ENCODE measurements around the gene SLC43A2.

SLC43A2 gene

DNA sequence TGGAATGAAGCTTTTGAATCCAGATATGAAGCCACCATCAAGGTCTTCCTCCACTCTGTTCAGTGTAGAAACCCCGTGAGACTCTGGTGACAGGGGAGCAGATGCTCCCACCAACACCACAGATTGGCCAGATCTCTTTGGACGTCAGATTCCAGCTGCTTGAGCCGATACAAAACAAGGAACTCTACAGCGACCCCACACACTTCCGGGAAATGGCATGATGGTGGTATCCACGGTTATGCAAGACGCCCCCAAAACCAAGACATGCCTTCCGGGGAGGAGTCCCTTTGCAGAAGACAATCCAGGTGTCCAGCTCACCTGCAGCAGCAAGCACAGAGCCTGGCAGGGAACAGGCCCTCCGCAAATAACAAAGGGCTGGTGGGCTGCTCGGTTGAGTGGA lies 46.3 kb downstream of the SLC43A2 start:
- no peak for ATAC-seq
- TF ChIP-seq PPARA (CRISPR knock-in tag; IDR thresholded peaks at IDR 0.05; ENCODE audit: borderline replicate concordance) = no peak

DNA sequence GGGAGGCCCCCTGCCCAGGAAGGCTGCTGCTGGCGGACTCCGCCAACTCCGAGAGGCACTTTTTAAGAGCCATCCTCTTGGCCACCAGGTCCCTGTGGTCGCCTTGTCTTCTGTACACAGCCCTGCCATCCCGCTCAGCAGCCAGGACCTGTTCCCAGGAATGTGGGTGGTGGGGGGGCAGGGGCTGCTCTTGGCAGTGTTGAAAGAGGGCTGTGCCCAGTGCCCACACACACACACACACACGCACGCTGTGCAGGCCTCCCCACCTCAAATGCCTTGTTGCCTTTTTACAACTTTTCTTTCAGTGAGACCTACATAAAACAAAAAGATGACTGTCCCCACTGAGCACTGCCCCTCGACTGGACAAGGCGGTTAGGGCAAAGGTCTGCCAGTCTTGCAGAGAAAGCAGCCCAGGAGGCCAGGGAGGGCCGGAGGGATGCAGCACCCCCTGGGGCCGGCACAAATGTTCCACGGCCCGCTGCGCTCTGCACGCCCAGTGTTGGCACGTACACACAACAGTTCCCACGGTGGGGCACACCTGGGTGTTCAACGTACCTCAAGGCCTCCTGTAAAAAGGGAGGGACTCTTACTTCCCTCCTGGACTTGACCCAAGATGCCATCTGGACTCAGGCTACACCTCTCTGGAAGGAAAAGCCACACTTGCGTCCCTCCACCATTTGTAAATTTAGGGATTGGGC lies 47.5 kb downstream of the SLC43A2 start:
- TF ChIP-seq, protein P1, sequence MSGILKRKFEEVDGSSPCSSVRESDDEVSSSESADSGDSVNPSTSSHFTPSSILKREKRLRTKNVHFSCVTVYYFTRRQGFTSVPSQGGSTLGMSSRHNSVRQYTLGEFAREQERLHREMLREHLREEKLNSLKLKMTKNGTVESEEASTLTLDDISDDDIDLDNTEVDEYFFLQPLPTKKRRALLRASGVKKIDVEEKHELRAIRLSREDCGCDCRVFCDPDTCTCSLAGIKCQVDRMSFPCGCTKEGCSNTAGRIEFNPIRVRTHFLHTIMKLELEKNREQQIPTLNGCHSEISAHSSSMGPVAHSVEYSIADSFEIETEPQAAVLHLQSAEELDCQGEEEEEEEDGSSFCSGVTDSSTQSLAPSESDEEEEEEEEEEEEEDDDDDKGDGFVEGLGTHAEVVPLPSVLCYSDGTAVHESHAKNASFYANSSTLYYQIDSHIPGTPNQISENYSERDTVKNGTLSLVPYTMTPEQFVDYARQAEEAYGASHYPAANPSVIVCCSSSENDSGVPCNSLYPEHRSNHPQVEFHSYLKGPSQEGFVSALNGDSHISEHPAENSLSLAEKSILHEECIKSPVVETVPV (CRISPR knock-in tag; IDR thresholded peaks at IDR 0.05) = no peak
- no peak for TF ChIP-seq ISL1 (CRISPR knock-in tag; IDR thresholded peaks at IDR 0.05)
- no peak for TF ChIP-seq ZFP30 (CRISPR knock-in tag; IDR thresholded peaks at IDR 0.05)
- TF ChIP-seq RARB (CRISPR knock-in tag; IDR thresholded peaks at IDR 0.05) = no peak
- TF ChIP-seq TCF4 (CRISPR knock-in tag; IDR thresholded peaks at IDR 0.05; ENCODE audit: borderline replicate concordance) = no peak
- TF ChIP-seq ZNF70 (CRISPR knock-in tag; IDR thresholded peaks at IDR 0.05) = no peak
- TF ChIP-seq CSDC2 (CRISPR knock-in tag; IDR thresholded peaks at IDR 0.05) = no peak
- TF ChIP-seq, protein P2, sequence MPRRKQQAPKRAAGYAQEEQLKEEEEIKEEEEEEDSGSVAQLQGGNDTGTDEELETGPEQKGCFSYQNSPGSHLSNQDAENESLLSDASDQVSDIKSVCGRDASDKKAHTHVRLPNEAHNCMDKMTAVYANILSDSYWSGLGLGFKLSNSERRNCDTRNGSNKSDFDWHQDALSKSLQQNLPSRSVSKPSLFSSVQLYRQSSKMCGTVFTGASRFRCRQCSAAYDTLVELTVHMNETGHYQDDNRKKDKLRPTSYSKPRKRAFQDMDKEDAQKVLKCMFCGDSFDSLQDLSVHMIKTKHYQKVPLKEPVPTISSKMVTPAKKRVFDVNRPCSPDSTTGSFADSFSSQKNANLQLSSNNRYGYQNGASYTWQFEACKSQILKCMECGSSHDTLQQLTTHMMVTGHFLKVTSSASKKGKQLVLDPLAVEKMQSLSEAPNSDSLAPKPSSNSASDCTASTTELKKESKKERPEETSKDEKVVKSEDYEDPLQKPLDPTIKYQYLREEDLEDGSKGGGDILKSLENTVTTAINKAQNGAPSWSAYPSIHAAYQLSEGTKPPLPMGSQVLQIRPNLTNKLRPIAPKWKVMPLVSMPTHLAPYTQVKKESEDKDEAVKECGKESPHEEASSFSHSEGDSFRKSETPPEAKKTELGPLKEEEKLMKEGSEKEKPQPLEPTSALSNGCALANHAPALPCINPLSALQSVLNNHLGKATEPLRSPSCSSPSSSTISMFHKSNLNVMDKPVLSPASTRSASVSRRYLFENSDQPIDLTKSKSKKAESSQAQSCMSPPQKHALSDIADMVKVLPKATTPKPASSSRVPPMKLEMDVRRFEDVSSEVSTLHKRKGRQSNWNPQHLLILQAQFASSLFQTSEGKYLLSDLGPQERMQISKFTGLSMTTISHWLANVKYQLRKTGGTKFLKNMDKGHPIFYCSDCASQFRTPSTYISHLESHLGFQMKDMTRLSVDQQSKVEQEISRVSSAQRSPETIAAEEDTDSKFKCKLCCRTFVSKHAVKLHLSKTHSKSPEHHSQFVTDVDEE (CRISPR knock-in tag; IDR thresholded peaks at IDR 0.05) = no peak
- no peak for TF ChIP-seq ZC3H10 (CRISPR knock-in tag; IDR thresholded peaks at IDR 0.05)
- TF ChIP-seq, protein P3, sequence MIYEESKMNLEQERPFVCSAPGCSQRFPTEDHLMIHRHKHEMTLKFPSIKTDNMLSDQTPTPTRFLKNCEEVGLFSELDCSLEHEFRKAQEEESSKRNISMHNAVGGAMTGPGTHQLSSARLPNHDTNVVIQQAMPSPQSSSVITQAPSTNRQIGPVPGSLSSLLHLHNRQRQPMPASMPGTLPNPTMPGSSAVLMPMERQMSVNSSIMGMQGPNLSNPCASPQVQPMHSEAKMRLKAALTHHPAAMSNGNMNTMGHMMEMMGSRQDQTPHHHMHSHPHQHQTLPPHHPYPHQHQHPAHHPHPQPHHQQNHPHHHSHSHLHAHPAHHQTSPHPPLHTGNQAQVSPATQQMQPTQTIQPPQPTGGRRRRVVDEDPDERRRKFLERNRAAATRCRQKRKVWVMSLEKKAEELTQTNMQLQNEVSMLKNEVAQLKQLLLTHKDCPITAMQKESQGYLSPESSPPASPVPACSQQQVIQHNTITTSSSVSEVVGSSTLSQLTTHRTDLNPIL (CRISPR knock-in tag; IDR thresholded peaks at IDR 0.05; ENCODE audit: low read depth) = no peak
- no peak for TF ChIP-seq ESRRG (CRISPR knock-in tag; IDR thresholded peaks at IDR 0.05)
- TF ChIP-seq ZNF565 (CRISPR knock-in tag; conservative IDR thresholded peaks at IDR 0.05; ENCODE audit: low read depth) = no peak
- no peak for TF ChIP-seq PPARA (CRISPR knock-in tag; IDR thresholded peaks at IDR 0.05; ENCODE audit: borderline replicate concordance)
- no peak for TF ChIP-seq ARNTL (CRISPR knock-in tag; IDR thresholded peaks at IDR 0.05; ENCODE audit: borderline replicate concordance, low read depth)
- TF ChIP-seq SNAI2 (CRISPR knock-in tag; IDR thresholded peaks at IDR 0.05) = no peak
- no peak for TF ChIP-seq BACH2 (CRISPR knock-in tag; IDR thresholded peaks at IDR 0.05; ENCODE audit: borderline replicate concordance)
- ATAC-seq = no peak

DNA sequence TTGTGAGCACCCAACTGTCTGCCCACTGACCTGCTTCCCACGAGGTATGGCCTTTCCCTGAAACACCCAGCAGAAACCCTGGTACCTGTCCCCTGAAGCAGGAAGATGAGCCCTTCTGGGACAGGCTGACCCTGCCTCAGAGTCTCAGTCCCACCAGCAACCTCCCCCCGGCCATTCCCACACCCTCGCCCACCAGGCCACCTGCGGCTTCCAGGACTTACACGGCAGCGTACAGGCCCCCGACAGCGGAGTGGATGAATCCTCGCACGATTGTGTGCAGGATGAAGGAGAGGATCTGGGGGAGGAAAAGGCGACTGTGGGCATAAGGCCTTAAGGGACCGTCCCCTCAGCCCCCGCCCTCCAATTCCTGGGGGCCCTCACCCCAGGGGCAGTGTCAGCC lies 50.6 kb downstream of the SLC43A2 start:
- ATAC-seq = no peak
- TF ChIP-seq, protein P2 (CRISPR knock-in tag; IDR thresholded peaks at IDR 0.05) = no peak
- TF ChIP-seq, protein P3 (CRISPR knock-in tag; IDR thresholded peaks at IDR 0.05; ENCODE audit: low read depth) = no peak
- TF ChIP-seq, protein P4, sequence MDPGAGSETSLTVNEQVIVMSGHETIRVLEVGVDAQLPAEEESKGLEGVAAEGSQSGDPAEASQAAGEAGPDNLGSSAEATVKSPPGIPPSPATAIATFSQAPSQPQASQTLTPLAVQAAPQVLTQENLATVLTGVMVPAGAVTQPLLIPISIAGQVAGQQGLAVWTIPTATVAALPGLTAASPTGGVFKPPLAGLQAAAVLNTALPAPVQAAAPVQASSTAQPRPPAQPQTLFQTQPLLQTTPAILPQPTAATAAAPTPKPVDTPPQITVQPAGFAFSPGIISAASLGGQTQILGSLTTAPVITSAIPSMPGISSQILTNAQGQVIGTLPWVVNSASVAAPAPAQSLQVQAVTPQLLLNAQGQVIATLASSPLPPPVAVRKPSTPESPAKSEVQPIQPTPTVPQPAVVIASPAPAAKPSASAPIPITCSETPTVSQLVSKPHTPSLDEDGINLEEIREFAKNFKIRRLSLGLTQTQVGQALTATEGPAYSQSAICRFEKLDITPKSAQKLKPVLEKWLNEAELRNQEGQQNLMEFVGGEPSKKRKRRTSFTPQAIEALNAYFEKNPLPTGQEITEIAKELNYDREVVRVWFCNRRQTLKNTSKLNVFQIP (CRISPR knock-in tag; IDR thresholded peaks at IDR 0.05; ENCODE audit: borderline replicate concordance, low read depth) = no peak
- TF ChIP-seq RARB (CRISPR knock-in tag; IDR thresholded peaks at IDR 0.05) (no peak), TOX (CRISPR knock-in tag; IDR thresholded peaks at IDR 0.05; ENCODE audit: borderline replicate concordance) (no peak), ZNF8 (CRISPR knock-in tag; IDR thresholded peaks at IDR 0.05) (no peak), ZFP3 (CRISPR knock-in tag; IDR thresholded peaks at IDR 0.05) (no peak), SNAI2 (CRISPR knock-in tag; IDR thresholded peaks at IDR 0.05) (no peak), OSR1 (CRISPR knock-in tag; IDR thresholded peaks at IDR 0.05) (no peak), ZFP30 (CRISPR knock-in tag; IDR thresholded peaks at IDR 0.05) (no peak), ESRRG (CRISPR knock-in tag; IDR thresholded peaks at IDR 0.05) (no peak), ZC3H10 (CRISPR knock-in tag; IDR thresholded peaks at IDR 0.05) (no peak), ISL1 (CRISPR knock-in tag; IDR thresholded peaks at IDR 0.05) (no peak), CSDC2 (CRISPR knock-in tag; IDR thresholded peaks at IDR 0.05) (no peak), PPARA (CRISPR knock-in tag; IDR thresholded peaks at IDR 0.05; ENCODE audit: borderline replicate concordance) (no peak)
- TF ChIP-seq, protein P1 (CRISPR knock-in tag; IDR thresholded peaks at IDR 0.05) = no peak

Data from SK-N-SH treated with all-trans-retinoic acid at 6 μM for 48 hours (cell line).